Omental fat pad (tissue), 4 donors: ENCODE data around the gene CLK3. TPM values are rescaled to one million over a fixed set of nuclear protein-coding genes. Genes with fewer than 3 reads are reported as not detected.

Source experiments
- ATAC-seq: fragments of 150-250 bp; one replicate; pipeline ENCODE4 v1.9.1; 2016; ENCODE audit warnings: mild to moderate bottlenecking, moderate library complexity; ENCODE audit not compliant: low FRiP score
- DNase-seq: peaks from one replicate; pipeline ENCODE4 v3.0.0-alpha.2; 2019; ENCODE audit warnings: low spot score
- CTCF ChIP-seq, 3 donors: fragments of 450-650 bp; IDR thresholded peaks; one replicate each; pipeline ENCODE4 v1.5.1; 2016 to 2017; ENCODE audit warnings: antibody characterized with exemption in 3 of 3, mild to moderate bottlenecking in 3 of 3, moderate library complexity in 2 of 3
- total RNA-seq, 4 donors: library from RNA; depleted of rRNA; stranded (reverse); fragments of >200 nt; gene quantifications; one replicate each; pipeline ENCODE4 v1.1.0, GENCODE V29; 2016

CLK3 gene
- total RNA-seq, 4 donors from 2014 or later, result 83.8 to 153 (median 103) TPM

DNA sequence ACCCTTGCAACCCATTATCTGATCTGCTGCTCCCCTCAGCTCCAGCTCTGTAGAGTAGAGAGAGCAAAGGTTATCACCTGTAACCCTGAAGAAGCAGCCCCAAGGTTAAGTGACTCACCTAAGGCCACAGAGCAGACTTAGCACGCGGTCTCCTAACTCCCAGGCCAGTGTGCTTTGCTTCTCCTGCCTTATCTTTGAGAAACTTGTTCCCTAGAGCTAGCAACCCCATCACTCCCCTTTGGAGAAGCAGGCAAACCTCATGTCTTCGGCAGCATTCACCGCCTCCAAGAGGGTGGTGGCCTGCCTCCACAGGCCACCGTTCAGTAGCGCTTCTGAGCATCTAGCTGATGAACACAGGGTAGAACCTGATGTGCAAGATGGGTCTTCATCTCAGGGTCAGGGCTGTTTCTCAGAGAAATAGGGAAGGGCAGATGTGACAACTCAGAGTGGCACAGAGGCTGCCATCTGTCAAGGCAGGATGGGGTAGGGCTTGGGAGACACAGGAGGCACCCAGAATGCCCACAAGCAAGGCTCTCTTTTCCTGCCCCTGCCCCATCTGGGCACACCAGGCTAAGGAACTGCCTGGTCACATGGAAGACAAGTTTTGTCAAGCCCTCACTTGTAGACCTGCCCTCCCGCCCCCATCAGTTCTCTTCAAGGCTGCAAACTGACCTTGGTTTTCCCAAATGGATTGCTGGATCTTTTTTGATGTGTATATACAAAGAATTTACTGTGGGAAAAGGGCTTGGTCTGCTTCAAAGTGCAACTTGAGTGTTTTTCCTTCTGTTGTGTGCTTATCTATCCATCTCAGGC lies 34.9 kb upstream of the CLK3 start:
- DNase-seq, result no peak
- no peak for ATAC-seq
- TF ChIP-seq CTCF (IDR thresholded peaks at IDR 0.05), result no peak

DNA sequence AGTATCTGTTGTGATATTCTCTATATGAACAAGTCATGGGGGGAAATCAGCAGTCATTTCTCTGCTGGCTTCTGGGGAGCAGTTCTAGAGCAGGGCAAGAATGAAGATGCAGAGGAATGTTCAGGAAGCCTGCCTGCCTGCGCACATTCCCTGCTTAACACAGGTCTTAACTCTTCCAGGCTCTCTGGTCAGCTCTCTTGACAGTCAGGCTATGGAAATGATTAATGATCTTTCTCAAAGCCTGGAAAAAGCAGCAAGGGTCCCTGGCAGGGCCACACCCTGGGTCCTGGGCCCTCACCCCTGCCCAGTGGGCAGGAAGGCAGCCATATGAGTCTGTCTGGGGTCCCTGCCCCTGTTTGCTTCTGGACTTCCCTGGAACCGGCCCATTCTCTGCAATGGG lies 31.4 kb upstream of the CLK3 start:
- TF ChIP-seq CTCF (IDR thresholded peaks at IDR 0.05), result no peak
- no peak for DNase-seq
- ATAC-seq, result no peak

DNA sequence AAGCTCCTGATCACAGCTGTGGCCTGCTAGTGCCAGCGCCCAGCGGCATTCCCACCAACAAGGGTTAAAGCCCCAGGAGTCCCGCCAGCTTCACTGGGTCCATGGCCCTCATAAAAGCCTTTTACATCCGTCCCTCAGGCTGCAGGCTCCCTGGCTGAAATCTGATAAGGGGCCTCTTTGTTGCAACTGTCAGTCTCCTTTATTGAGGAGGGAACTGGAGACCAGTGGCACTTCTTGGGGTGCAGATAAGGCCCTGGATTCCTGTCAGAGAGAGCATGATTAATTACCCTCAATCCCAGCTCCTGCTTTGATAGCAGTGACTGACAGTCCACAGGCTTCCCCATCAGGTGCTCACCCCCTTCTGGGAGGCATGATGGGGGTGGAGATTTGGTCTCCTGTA lies 30.9 kb upstream of the CLK3 start:
- no peak for ATAC-seq
- no peak for TF ChIP-seq CTCF (IDR thresholded peaks at IDR 0.05)
- no peak for DNase-seq

DNA sequence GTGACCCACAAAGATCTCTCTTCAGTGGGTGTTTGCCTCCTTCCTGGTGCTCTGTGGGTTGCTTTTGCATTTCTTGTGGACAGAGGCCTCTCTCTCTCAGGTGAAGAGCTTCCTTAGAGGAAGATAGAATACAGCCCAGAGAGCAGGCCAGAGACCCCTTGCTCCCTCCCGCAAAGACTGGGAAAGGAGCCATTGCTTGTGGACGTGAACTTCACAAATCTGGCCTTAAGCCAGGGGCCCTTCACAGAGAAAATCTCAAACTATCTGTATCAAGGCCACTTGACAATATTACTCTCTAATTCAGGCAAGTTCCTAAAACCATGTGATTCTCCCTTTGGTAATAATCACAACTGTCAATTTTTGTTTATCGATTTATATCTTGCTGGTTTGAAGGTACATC lies 30.4 kb upstream of the CLK3 start:
- DNase-seq (no peak), ATAC-seq (no peak)
- no peak for TF ChIP-seq CTCF (IDR thresholded peaks at IDR 0.05)

- DNase-seq (no peak), ATAC-seq (no peak)
Observed at GRCh38 chr15:74585857-74586256, 29.8 kb upstream of the CLK3 start.

GRCh38 chr15:74589826-74590225 lies 25.8 kb upstream of the CLK3 start:
- DNase-seq (no peak), ATAC-seq (no peak)
- TF ChIP-seq CTCF (IDR thresholded peaks at IDR 0.05), result no peak

More at GRCh38 chr15:74585857-74586256, 29.8 kb upstream of the CLK3 start:
- no peak for TF ChIP-seq CTCF (IDR thresholded peaks at IDR 0.05)

DNA sequence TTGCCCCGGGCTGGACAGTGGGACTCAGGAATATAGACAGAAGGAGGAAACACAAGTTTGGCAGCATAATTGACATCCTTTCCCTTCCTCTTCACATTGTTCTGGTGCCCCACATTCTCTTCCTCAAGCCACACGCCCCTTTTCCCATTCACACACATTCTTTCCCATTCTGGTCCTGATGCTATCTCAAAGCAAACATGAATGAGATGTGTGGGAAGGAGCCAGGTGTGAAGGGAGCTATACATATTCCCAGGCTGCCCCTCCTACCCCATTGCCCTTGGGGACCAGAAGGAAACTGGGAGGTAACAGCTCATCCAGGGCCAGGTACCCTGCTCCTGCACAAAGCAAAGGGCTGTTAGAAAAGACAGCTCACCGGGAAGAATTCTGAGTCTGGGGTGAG lies 23.4 kb upstream of the CLK3 start:
- no peak for TF ChIP-seq CTCF (IDR thresholded peaks at IDR 0.05)
- ATAC-seq, result no peak
- no peak for DNase-seq
